Measurements from ENCODE around the gene PPP1R10.

PPP1R10 gene

GRCh38 chr6:30555816-30556065, 61.3 kb downstream of the PPP1R10 start:
- no peak for DNase-seq

- no peak for DNase-seq
Measured at GRCh38 chr6:30554962-30555815, 61.9 kb downstream of the PPP1R10 start.

- DNase-seq, result no peak
Measured at GRCh38 chr6:30554404-30554803, 62.6 kb downstream of the PPP1R10 start.
